ENCODE results near the gene SLC39A7. TPM values are rescaled to one million over a fixed set of nuclear protein-coding genes. Genes with fewer than 3 reads are reported as not detected.

Gene SLC39A7
- total RNA-seq, 2 donors from 2014 or later: 71.3 to 106 TPM

GRCh38 chr6:33204165-33204414 lies 3.4 kb downstream of the SLC39A7 start:
- H3K36me3 ChIP-seq: peaks cover 15% of the 10 kb centered on the region
- H3K9me3 ChIP-seq: no peaks in the 10 kb centered on the region
- peak overlapping the region; percentile 90 for H3K4me3 ChIP-seq
- ATAC-seq (ENCODE audit: insufficient number of reproducible peaks, low FRiP score, low read depth) (no peak), DNase-seq (ENCODE audit: low spot score) (no peak)
- no peaks in the 10 kb centered on the region for H3K27me3 ChIP-seq (replicated peaks; ENCODE audit: insufficient read depth)
- no peak overlapping the region for H3K27ac ChIP-seq
- no peak for TF ChIP-seq CTCF (IDR thresholded peaks at IDR 0.05)
- peaks cover 26 to 46% of the 10 kb centered on the region in 2 donors for H3K4me1 ChIP-seq (ENCODE audit: control insufficient read depth in 1 of 2, low read depth in 2 of 2)

DNA sequence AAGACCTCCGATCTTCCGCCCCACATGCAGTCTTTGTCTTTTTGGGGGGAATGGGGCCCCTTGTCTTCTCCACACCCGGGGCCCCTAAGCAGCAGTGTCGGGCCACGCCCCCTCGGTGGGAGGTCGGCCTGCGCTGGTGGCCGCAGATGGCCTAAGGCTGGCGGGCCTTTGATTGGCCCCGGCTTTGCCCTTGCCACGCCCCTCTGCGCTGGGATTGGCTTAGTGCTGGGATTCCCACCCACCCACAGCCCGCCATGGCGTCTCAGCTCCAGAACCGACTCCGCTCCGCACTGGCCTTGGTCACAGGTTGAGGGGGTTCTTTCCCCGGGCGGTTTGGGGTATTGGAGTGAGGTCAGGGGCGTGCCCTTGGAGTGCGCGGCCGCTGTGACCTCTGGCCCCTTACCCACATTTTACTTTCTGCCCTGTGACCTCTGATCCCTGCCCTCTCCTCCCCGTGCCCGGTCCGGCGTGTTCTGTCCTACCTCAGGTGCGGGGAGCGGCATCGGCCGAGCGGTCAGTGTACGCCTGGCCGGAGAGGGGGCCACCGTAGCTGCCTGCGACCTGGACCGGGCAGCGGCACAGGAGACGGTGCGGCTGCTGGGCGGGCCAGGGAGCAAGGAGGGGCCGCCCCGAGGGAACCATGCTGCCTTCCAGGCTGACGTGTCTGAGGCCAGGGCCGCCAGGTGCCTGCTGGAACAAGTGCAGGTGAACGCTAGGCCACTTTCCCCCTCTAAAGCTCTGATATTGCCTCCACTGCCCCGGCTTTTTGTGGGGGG lies 3.9 kb downstream of the SLC39A7 start, which contains the start of gene HSD17B8:
HSD17B8 (plus strand) TSS at position 241 of the 776 bp plus-strand sequence; CDS start at position 255, 14 bp downstream.
- ATAC-seq (ENCODE audit: insufficient number of reproducible peaks, low FRiP score, low read depth) (no peak), DNase-seq (ENCODE audit: low spot score) (peak; percentile 78)
- Histone ChIP-seq H3K4me1 (ENCODE audit: control insufficient read depth in 1 of 2, low read depth in 2 of 2) (peaks cover 22 to 41% of the 10 kb centered on the region in 2 donors), H3K4me3 (peak within 1 kb of the TSS; percentile 90), H3K27ac (no peak within 1 kb of the TSS), H3K9me3 (no peaks in the 10 kb centered on the region), H3K36me3 (peaks cover 17% of the 10 kb centered on the region), H3K27me3 (replicated peaks; ENCODE audit: insufficient read depth) (no peaks in the 10 kb centered on the region)
- TF ChIP-seq CTCF (IDR thresholded peaks at IDR 0.05): no peak

DNA sequence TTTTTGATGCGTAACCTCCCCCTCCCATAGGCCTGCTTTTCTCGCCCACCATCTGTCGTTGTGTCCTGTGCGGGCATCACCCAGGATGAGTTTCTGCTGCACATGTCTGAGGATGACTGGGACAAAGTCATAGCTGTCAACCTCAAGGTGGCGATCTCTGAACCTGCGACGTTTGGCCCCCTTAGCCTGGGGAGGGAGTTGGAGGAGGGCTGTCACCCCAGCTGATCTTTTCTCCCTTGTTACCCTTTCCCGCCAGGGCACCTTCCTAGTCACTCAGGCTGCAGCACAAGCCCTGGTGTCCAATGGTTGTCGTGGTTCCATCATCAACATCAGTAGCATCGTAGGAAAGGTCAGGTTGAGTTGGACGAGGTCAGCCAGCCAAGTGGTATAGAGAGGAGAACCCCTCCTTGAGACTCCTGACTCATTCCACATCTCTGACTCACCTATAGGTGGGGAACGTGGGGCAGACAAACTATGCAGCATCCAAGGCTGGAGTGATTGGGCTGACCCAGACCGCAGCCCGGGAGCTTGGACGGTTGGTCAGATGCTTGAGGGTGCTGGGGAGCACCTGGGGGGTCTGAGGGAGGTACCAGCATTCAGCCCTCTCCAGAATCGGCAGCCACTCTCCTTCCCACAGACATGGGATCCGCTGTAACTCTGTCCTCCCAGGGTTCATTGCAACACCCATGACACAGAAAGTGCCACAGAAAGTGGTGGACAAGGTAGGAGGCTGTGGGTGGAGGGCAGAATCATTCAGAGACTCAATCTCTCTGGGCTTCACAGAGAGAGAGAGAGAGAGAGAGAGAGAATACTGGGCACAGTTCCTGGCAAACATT lies 4.7 kb downstream of the SLC39A7 start:
- Histone ChIP-seq H3K4me3 (peak overlapping the region; percentile 90), H3K4me1 (ENCODE audit: control insufficient read depth in 1 of 2, low read depth in 2 of 2) (peaks cover 22 to 40% of the 10 kb centered on the region in 2 donors), H3K27me3 (replicated peaks; ENCODE audit: insufficient read depth) (no peaks in the 10 kb centered on the region), H3K27ac (no peak overlapping the region), H3K36me3 (peaks cover 21% of the 10 kb centered on the region), H3K9me3 (no peaks in the 10 kb centered on the region)
- DNase-seq (ENCODE audit: low spot score) (no peak), ATAC-seq (ENCODE audit: insufficient number of reproducible peaks, low FRiP score, low read depth) (no peak)
- no peak for TF ChIP-seq CTCF (IDR thresholded peaks at IDR 0.05)

- Histone ChIP-seq H3K36me3 (peaks cover 26% of the 10 kb centered on the region), H3K4me1 (ENCODE audit: control insufficient read depth in 1 of 2, low read depth in 2 of 2) (peaks cover 22 to 39% of the 10 kb centered on the region in 2 donors), H3K27ac (no peak overlapping the region), H3K27me3 (replicated peaks; ENCODE audit: insufficient read depth) (no peaks in the 10 kb centered on the region), H3K4me3 (no peak overlapping the region), H3K9me3 (no peaks in the 10 kb centered on the region)
- DNase-seq (ENCODE audit: low spot score): no peak
- no peak for ATAC-seq (ENCODE audit: insufficient number of reproducible peaks, low FRiP score, low read depth)
- no peak for TF ChIP-seq CTCF (IDR thresholded peaks at IDR 0.05)
Observed at GRCh38 chr6:33206027-33206863, 5.6 kb downstream of the SLC39A7 start.

Measured in thoracic aorta (tissue), 2 donors.